CD14-positive monocyte (primary cell): ENCODE measurements around the gene VGLL3. TPM values are rescaled to one million over a fixed set of nuclear protein-coding genes. Genes with fewer than 3 reads are reported as not detected.

Experiments
- DNase-seq, 3 donors: peaks; one replicate each; pipeline ENCODE4 v3.0.0-alpha.2; 2011 to 2022
- H2AFZ ChIP-seq: 2 replicates; pipeline ENCODE4 v1.6.0; 2012; ENCODE audit warnings: mild to moderate bottlenecking, low read depth, low read length, inconsistent platforms; ENCODE audit not compliant: insufficient read depth, poor library complexity, severe bottlenecking
- H3K27ac ChIP-seq, 2 donors: 1 replicate in 1 of 2; 2 replicates in 1 of 2; pipeline ENCODE4 v1.5.1; 2012 to 2013; ENCODE audit warnings: low read length in 2 of 2, control low read depth in 1 of 2, inconsistent platforms in 1 of 2, low read depth in 1 of 2, mild to moderate bottlenecking in 1 of 2
- H3K27me3 ChIP-seq, 2 donors: one replicate each; pipeline versions ENCODE4 v1.6.0 to v1.6.1; 2011 to 2013; ENCODE audit warnings: low read length in 2 of 2; ENCODE audit not compliant: control insufficient read depth in 2 of 2, insufficient read depth in 2 of 2
- H3K36me3 ChIP-seq, 2 donors: replicated peaks in 1 of 2; 1 replicate in 1 of 2; 2 replicates in 1 of 2; pipeline versions ENCODE4 v1.5.1 to v1.6.1; 2012 to 2013; ENCODE audit warnings: low read length in 2 of 2, control low read depth in 1 of 2, inconsistent platforms in 1 of 2, mild to moderate bottlenecking in 1 of 2; ENCODE audit not compliant: insufficient read depth in 2 of 2, control insufficient read depth in 1 of 2
- H3K4me1 ChIP-seq, 2 donors: 1 replicate in 1 of 2; 2 replicates in 1 of 2; pipeline versions ENCODE4 v1.5.1 to v1.6.1; 2012 to 2013; ENCODE audit warnings: low read length in 2 of 2, control low read depth in 1 of 2, inconsistent platforms in 1 of 2, mild to moderate bottlenecking in 1 of 2, moderate library complexity in 1 of 2; ENCODE audit not compliant: insufficient read depth in 2 of 2, control insufficient read depth in 1 of 2
- H3K4me2 ChIP-seq: replicated peaks from 2 replicates; pipeline ENCODE3; 2012; ENCODE audit warnings: low read length, moderate library complexity, mild to moderate bottlenecking; ENCODE audit not compliant: poor library complexity, severe bottlenecking; ENCODE audit errors: extremely low read depth
- H3K4me3 ChIP-seq, 3 experiments: fragments of 200-600 bp in 1 of 3; sonication (generic) in 1 of 3; replicated peaks in 1 of 3; 1 replicate in 2 of 3; 2 replicates in 1 of 3; pipeline ENCODE4 v1.5.1; 2011 to 2013; ENCODE audit warnings: low read length in 3 of 3, mild to moderate bottlenecking in 3 of 3, control low read depth in 2 of 3, low read depth in 2 of 3, inconsistent platforms in 1 of 3, moderate library complexity in 1 of 3
- H3K79me2 ChIP-seq: 2 replicates; pipeline ENCODE4 v1.6.0; 2012; ENCODE audit warnings: mild to moderate bottlenecking, control low read depth, inconsistent platforms, low read length, moderate library complexity; ENCODE audit not compliant: insufficient read depth
- H3K9ac ChIP-seq: 2 replicates; pipeline ENCODE4 v1.6.0; 2017; ENCODE audit warnings: low read length, mild to moderate bottlenecking; ENCODE audit not compliant: insufficient read depth, poor library complexity, severe bottlenecking
- H3K9me3 ChIP-seq, 2 donors: replicated peaks in 1 of 2; 1 replicate in 1 of 2; 2 replicates in 1 of 2; pipeline versions ENCODE4 v1.5.1 to v1.6.1; 2012 to 2013; ENCODE audit warnings: low read length in 2 of 2, control low read depth in 1 of 2; ENCODE audit not compliant: control insufficient read depth in 1 of 2, insufficient read depth in 1 of 2
- H4K20me1 ChIP-seq: 2 replicates; pipeline ENCODE4 v1.6.0; 2012; ENCODE audit warnings: mild to moderate bottlenecking, low read length, control low read depth, moderate library complexity; ENCODE audit not compliant: insufficient read depth
- H3K27ac Mint-ChIP-seq, 7 donors: one replicate each; pipeline ENCODE4 v1.8.0; 2020; ENCODE audit warnings: mild to moderate bottlenecking in 7 of 7, mixed read lengths in 7 of 7, moderate library complexity in 6 of 7, inconsistent platforms in 2 of 7
- H3K27me3 Mint-ChIP-seq, 3 donors: one replicate each; pipeline ENCODE4 v1.8.0; 2021 to 2022; ENCODE audit warnings: low read depth in 3 of 3, mild to moderate bottlenecking in 3 of 3, mixed read lengths in 3 of 3, moderate library complexity in 3 of 3, inconsistent platforms in 1 of 3
- H3K36me3 Mint-ChIP-seq, 2 donors: one replicate each; pipeline ENCODE4 v1.8.0; 2020; ENCODE audit warnings: mixed read lengths in 2 of 2, inconsistent platforms in 1 of 2, mild to moderate bottlenecking in 1 of 2
- H3K4me1 Mint-ChIP-seq: one replicate; pipeline ENCODE4 v1.8.0; 2020; ENCODE audit warnings: mild to moderate bottlenecking, mixed read lengths
- H3K4me3 Mint-ChIP-seq, 2 donors: one replicate each; pipeline ENCODE4 v1.8.0; 2020; ENCODE audit warnings: mild to moderate bottlenecking in 2 of 2, mixed read lengths in 2 of 2, moderate library complexity in 1 of 2
- H3K9me3 Mint-ChIP-seq, 7 donors: one replicate each; pipeline ENCODE4 v1.8.0; 2020 to 2022; ENCODE audit warnings: mixed read lengths in 7 of 7, mild to moderate bottlenecking in 6 of 7, moderate library complexity in 6 of 7, inconsistent platforms in 2 of 7
- CTCF ChIP-seq: fragments of 200-600 bp; IDR thresholded peaks from one replicate; pipeline ENCODE4 v1.8.0; 2022; ENCODE audit warnings: antibody characterized with exemption, mild to moderate bottlenecking
- WGBS: methylation state at CpG from one replicate; pipeline ENCODE4 v1.1.5; 2013; ENCODE audit warnings: missing lambda C conversion rate; ENCODE audit not compliant: insufficient coverage; 5-methylcytosine and 5-hydroxymethylcytosine counted together
- intact Hi-C, 2 donors: fragments of 100-400 bp; cut with micrococcal nuclease; formaldehyde crosslinking; loops; one replicate each; pipeline versions ENCODE4 v1.15.0 to v1.15.1; 2023
- polyA plus RNA-seq, 3 donors: library from polyadenylated mRNA; depleted of rRNA in 1 of 3; unstranded in 2 of 3; stranded (reverse) in 1 of 3; fragments of 300-500 nt in 2 of 3; fragments of >200 nt in 1 of 3; fragmentation: Illumina TruSeq in 2 of 3; gene quantifications; 1 replicate in 2 of 3; 2 replicates in 1 of 3; pipeline ENCODE4 v1.2.3, GENCODE V29; 2012 to 2021

The VGLL3 gene
- polyA plus RNA-seq, 3 donors = not detected

- Histone ChIP-seq H3K4me2 (no peak overlapping the region), H3K27ac (no peak overlapping the region), H3K9me3 (no peaks in the 10 kb centered on the region), H3K4me3 (no peak overlapping the region), H3K36me3 (no peaks in the 10 kb centered on the region), H4K20me1 (no peaks in the 10 kb centered on the region), H2AFZ (no peak overlapping the region), H3K79me2 (no peaks in the 10 kb centered on the region), H3K9ac (no peak overlapping the region), H3K27me3 (peaks cover 10 to 23% of the 10 kb centered on the region in 2 donors), H3K4me1 (peaks cover 0 to 10% of the 10 kb centered on the region in 2 donors)
- H3K4me3 Mint-ChIP-seq = peak overlapping the region in 1 of 2 donors; percentile 28
- intact Hi-C loops = no loop called here
- no peak for DNase-seq
- peaks cover 16 to 31% (median 27%) of the 10 kb centered on the region in 3 donors for H3K27me3 Mint-ChIP-seq
- no peak overlapping the region for H3K27ac Mint-ChIP-seq
- H3K4me1 Mint-ChIP-seq = peaks cover 6% of the 10 kb centered on the region
- TF ChIP-seq CTCF = no peak
- no peaks in the 10 kb centered on the region for H3K36me3 Mint-ChIP-seq
- H3K9me3 Mint-ChIP-seq = no peaks in the 10 kb centered on the region
- WGBS = 100% methylated on average over 1 of the region's 5 CpGs
Measured at GRCh38 chr3:86995537-86995936, 4.6 kb upstream of the VGLL3 start.

DNA sequence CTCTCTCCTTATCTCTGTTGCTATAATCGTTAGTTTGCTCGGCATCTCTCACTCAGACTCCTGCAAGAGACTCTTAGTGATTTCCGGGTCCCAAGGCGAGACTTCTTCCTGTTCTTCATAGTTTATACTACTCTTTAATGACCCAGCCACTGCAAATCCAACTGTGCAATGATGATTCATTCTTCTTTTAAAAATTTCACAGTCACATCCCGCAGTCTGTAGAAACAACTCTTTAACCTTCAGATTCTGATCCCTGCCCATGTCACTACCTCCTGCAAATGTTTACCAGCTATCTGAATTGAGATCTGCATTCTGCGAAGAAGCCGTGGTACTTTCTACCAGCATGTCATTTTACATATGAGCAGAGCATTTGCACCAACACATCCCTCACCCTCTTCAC lies 2.8 kb upstream of the VGLL3 start:
- no peak for TF ChIP-seq CTCF
- peaks cover 33 to 47% (median 37%) of the 10 kb centered on the region in 3 donors for H3K27me3 Mint-ChIP-seq
- Histone ChIP-seq H3K27ac (no peak overlapping the region), H3K79me2 (no peaks in the 10 kb centered on the region), H3K9me3 (peaks cover 0 to 5% of the 10 kb centered on the region in 2 donors), H3K9ac (no peak overlapping the region), H3K27me3 (peaks cover 23 to 41% of the 10 kb centered on the region in 2 donors), H2AFZ (no peak overlapping the region), H3K36me3 (no peaks in the 10 kb centered on the region), H3K4me2 (no peak overlapping the region), H3K4me1 (peaks cover 0 to 14% of the 10 kb centered on the region in 2 donors), H3K4me3 (no peak overlapping the region), H4K20me1 (no peaks in the 10 kb centered on the region)
- H3K4me3 Mint-ChIP-seq = no peak overlapping the region
- H3K9me3 Mint-ChIP-seq = peaks cover 0 to 6% (median 2%) of the 10 kb centered on the region in 7 donors
- intact Hi-C loops = no loop called here
- no peak overlapping the region for H3K27ac Mint-ChIP-seq
- H3K4me1 Mint-ChIP-seq = peaks cover 10% of the 10 kb centered on the region
- H3K36me3 Mint-ChIP-seq = no peaks in the 10 kb centered on the region
- DNase-seq = no peak
- WGBS = 73% methylated on average over 6 of the region's 7 CpGs
